IMR-90 (cell line): Measurements from ENCODE around the gene PRKCA. TPM values are rescaled to one million over a fixed set of nuclear protein-coding genes. Genes with fewer than 3 reads are reported as not detected.

Experiments used
- ATAC-seq: fragments of 200-7000 bp; cut with Tn5 transposase; 2 replicates; pipeline ENCODE4 v1.9.1; 2020; ENCODE audit warnings: low read depth, mild to moderate bottlenecking, moderate library complexity
- BruUV-seq: library from RNA; stranded (reverse); fragments of 400-500 nt; replicated peaks from 2 replicates; lab custom pipeline; 2021; lab: Mats Ljungman, UMichigan
- CTCF ChIA-PET: fragments of 300-600 bp; formaldehyde crosslinking; extraction: SDS; loops from one replicate; lab custom pipeline; 2021; ENCODE audit warnings: antibody characterized with exemption; lab: Yijun Ruan, JAX
- POLR2A ChIA-PET: fragments of 300-600 bp; sonication (Branson Sonifier 250); formaldehyde crosslinking; loops from one replicate; lab custom pipeline; 2022; ENCODE audit warnings: antibody characterized with exemption; ENCODE audit not compliant: unreplicated experiment; lab: Charles Lee
- DNase-seq: peaks from one replicate; pipeline ENCODE4 v3.0.0; 2013
- H2AFZ ChIP-seq: replicated peaks from 2 replicates; pipeline ENCODE3; 2013; ENCODE audit warnings: low read length, mild to moderate bottlenecking; ENCODE audit not compliant: poor library complexity
- H2AK5ac ChIP-seq: 2 replicates; pipeline ENCODE4 v1.6.1; 2013; ENCODE audit warnings: low read depth, low read length, inconsistent platforms
- H2AK9ac ChIP-seq: replicated peaks from 2 replicates; pipeline ENCODE3; 2013; ENCODE audit warnings: mild to moderate bottlenecking, low read depth, low read length, moderate library complexity; ENCODE audit not compliant: poor library complexity
- H2BK120ac ChIP-seq: 2 replicates; pipeline ENCODE4 v1.6.1; 2013; ENCODE audit warnings: low read depth, low read length, inconsistent platforms
- H2BK15ac ChIP-seq: 3 replicates; pipeline ENCODE4 v1.6.1; 2013; ENCODE audit warnings: low read depth, low read length, inconsistent platforms
- H2BK20ac ChIP-seq: 2 replicates; pipeline ENCODE4 v1.6.1; 2013; ENCODE audit warnings: low read depth, mild to moderate bottlenecking, inconsistent platforms, low read length, moderate library complexity
- H2BK5ac ChIP-seq: 2 replicates; pipeline ENCODE4 v1.6.1; 2013; ENCODE audit warnings: mild to moderate bottlenecking, low read depth, low read length, inconsistent platforms; ENCODE audit not compliant: poor library complexity, severe bottlenecking
- H3K14ac ChIP-seq: replicated peaks from 2 replicates; pipeline ENCODE4 v1.6.1; 2013; ENCODE audit warnings: low read depth, low read length, inconsistent platforms
- H3K18ac ChIP-seq: 2 replicates; pipeline ENCODE4 v1.6.1; 2013; ENCODE audit warnings: low read depth, low read length, control low read depth
- H3K23ac ChIP-seq: 2 replicates; pipeline ENCODE4 v1.6.1; 2013; ENCODE audit warnings: low read depth, low read length, inconsistent platforms
- H3K27ac ChIP-seq: 2 replicates; pipeline ENCODE4 v1.5.1; 2013; ENCODE audit warnings: mild to moderate bottlenecking, control low read depth, low read length; ENCODE audit not compliant: insufficient read depth
- H3K27me3 ChIP-seq: 2 replicates; pipeline ENCODE4 v1.6.1; 2013; ENCODE audit warnings: low read length; ENCODE audit not compliant: control insufficient read depth, insufficient read depth
- H3K36me3 ChIP-seq: 2 replicates; pipeline ENCODE4 v1.6.1; 2013; ENCODE audit warnings: low read length, mixed read lengths; ENCODE audit not compliant: control insufficient read depth, insufficient read depth
- H3K4ac ChIP-seq: 2 replicates; pipeline ENCODE4 v1.6.1; 2013; ENCODE audit warnings: low read depth, low read length, inconsistent platforms
- H3K4me1 ChIP-seq: 2 replicates; pipeline ENCODE4 v1.6.1; 2013; ENCODE audit warnings: low read length, mixed read lengths; ENCODE audit not compliant: control insufficient read depth, insufficient read depth
- H3K4me2 ChIP-seq: 2 replicates; pipeline ENCODE4 v1.6.1; 2013; ENCODE audit warnings: low read depth, mild to moderate bottlenecking, control low read depth, low read length, moderate library complexity
- H3K4me3 ChIP-seq: 2 replicates; pipeline ENCODE4 v1.5.1; 2013; ENCODE audit warnings: low read depth, mild to moderate bottlenecking, control low read depth, low read length, moderate library complexity; ENCODE audit not compliant: insufficient read depth
- H3K56ac ChIP-seq: 2 replicates; pipeline ENCODE4 v1.6.1; 2013; ENCODE audit warnings: low read length, inconsistent platforms; ENCODE audit not compliant: insufficient read depth; ENCODE audit errors: extremely low read depth
- H3K79me1 ChIP-seq, 2 experiments: 2 replicates each; pipeline ENCODE4 v1.6.1; 2013; ENCODE audit warnings: low read length in 2 of 2, inconsistent platforms in 1 of 2, low read depth in 1 of 2
- H3K9ac ChIP-seq: 2 replicates; pipeline ENCODE4 v1.6.1; 2013; ENCODE audit warnings: low read depth, low read length, control low read depth
- H3K9me1 ChIP-seq: 2 replicates; pipeline ENCODE4 v1.6.1; 2013; ENCODE audit warnings: low read length, inconsistent platforms; ENCODE audit not compliant: insufficient read depth
- H3K9me3 ChIP-seq: 2 replicates; pipeline ENCODE4 v1.6.1; 2013; ENCODE audit warnings: low read length; ENCODE audit not compliant: control insufficient read depth, insufficient read depth
- H4K20me1 ChIP-seq: 2 replicates; pipeline ENCODE4 v1.6.1; 2013; ENCODE audit warnings: low read length, inconsistent platforms; ENCODE audit not compliant: insufficient read depth
- H4K5ac ChIP-seq: 2 replicates; pipeline ENCODE4 v1.6.1; 2013; ENCODE audit warnings: mild to moderate bottlenecking, low read depth, low read length, control low read depth
- H4K8ac ChIP-seq, 2 experiments: 2 replicates each; pipeline ENCODE4 v1.6.1; 2013; ENCODE audit warnings: low read depth in 2 of 2, low read length in 2 of 2, control low read depth in 1 of 2, inconsistent platforms in 1 of 2
- H4K91ac ChIP-seq: 2 replicates; pipeline ENCODE4 v1.6.1; 2013; ENCODE audit warnings: low read depth, low read length, inconsistent platforms; ENCODE audit not compliant: insufficient read depth
- BHLHE40 ChIP-seq: fragments of 150-350 bp; IDR thresholded peaks from 2 replicates; pipeline ENCODE4 v1.6.1; 2016; ENCODE audit warnings: mild to moderate bottlenecking, low read depth, low read length
- CEBPB ChIP-seq: IDR thresholded peaks from 2 replicates; pipeline ENCODE4 v1.6.1; 2012; ENCODE audit warnings: low read depth, low read length, improper control_type of control experiment
- CHD1 ChIP-seq: IDR thresholded peaks from 2 replicates; pipeline ENCODE4 v1.6.1; 2012; ENCODE audit warnings: low read depth, low read length, improper control_type of control experiment
- CTCF ChIP-seq: conservative IDR thresholded peaks from 2 replicates; pipeline ENCODE4 v1.5.1; 2012; ENCODE audit warnings: mild to moderate bottlenecking, low read depth, low read length, improper control_type of control experiment
- ELK1 ChIP-seq: fragments of 150-350 bp; IDR thresholded peaks from 2 replicates; pipeline ENCODE4 v1.6.1; 2016; ENCODE audit warnings: low read depth, mild to moderate bottlenecking, low read length, moderate library complexity, borderline replicate concordance
- FOS ChIP-seq: fragments of 150-350 bp; IDR thresholded peaks from 2 replicates; pipeline ENCODE4 v1.6.1; 2016; ENCODE audit warnings: low read depth, low read length
- MAFK ChIP-seq: IDR thresholded peaks from 2 replicates; pipeline ENCODE4 v1.6.1; 2012; ENCODE audit warnings: low read depth, low read length, improper control_type of control experiment
- MAZ ChIP-seq: IDR thresholded peaks from 2 replicates; pipeline ENCODE4 v1.6.1; 2012; ENCODE audit warnings: low read depth, mild to moderate bottlenecking, low read length, improper control_type of control experiment, moderate library complexity, borderline replicate concordance
- MXI1 ChIP-seq: IDR thresholded peaks from 2 replicates; pipeline ENCODE4 v1.6.1; 2012; ENCODE audit warnings: low read depth, mild to moderate bottlenecking, low read length, moderate library complexity, borderline replicate concordance
- NFE2L2 ChIP-seq: fragments of 150-350 bp; IDR thresholded peaks from 2 replicates; pipeline ENCODE4 v1.6.1; 2016; ENCODE audit warnings: low read depth, mild to moderate bottlenecking, low read length
- POLR2A ChIP-seq: IDR thresholded peaks from 2 replicates; pipeline ENCODE4 v1.6.1; 2012; ENCODE audit warnings: mild to moderate bottlenecking, low read depth, low read length
- RAD21 ChIP-seq: IDR thresholded peaks from 2 replicates; pipeline ENCODE4 v1.6.1; 2012; ENCODE audit warnings: low read length, improper control_type of control experiment
- RCOR1 ChIP-seq: IDR thresholded peaks from 2 replicates; pipeline ENCODE4 v1.6.1; 2012; ENCODE audit warnings: mild to moderate bottlenecking, low read length, improper control_type of control experiment; ENCODE audit not compliant: insufficient replicate concordance
- RFX5 ChIP-seq: IDR thresholded peaks from 2 replicates; pipeline ENCODE4 v1.8.0; 2012; ENCODE audit warnings: low read depth, mild to moderate bottlenecking, low read length, moderate library complexity
- SMC3 ChIP-seq: fragments of 150-350 bp; IDR thresholded peaks from 2 replicates; pipeline ENCODE4 v1.6.1; 2016; ENCODE audit warnings: low read depth, mild to moderate bottlenecking, antibody characterized with exemption, low read length, moderate library complexity
- USF2 ChIP-seq: fragments of 150-350 bp; IDR thresholded peaks from 2 replicates; pipeline ENCODE4 v1.6.1; 2017; ENCODE audit warnings: mild to moderate bottlenecking, antibody characterized with exemption, low read length, low read depth
- WGBS, 2 experiments: methylation state at CpG; one replicate each; pipeline versions ENCODE4 v1.1.5 to v1.1.7; 2013; ENCODE audit warnings: missing lambda C conversion rate in 2 of 2; ENCODE audit not compliant: insufficient read length in 1 of 2; ENCODE audit errors: extremely low coverage in 2 of 2; 5-methylcytosine and 5-hydroxymethylcytosine counted together
- dilution Hi-C: fragments of 300-500 bp; cut with HindIII; formaldehyde crosslinking; loops from one replicate; pipeline ENCODE4 v1.14.3; 2018; ENCODE audit warnings: low sequenced_read_pairs; ENCODE audit not compliant: unreplicated experiment
- in situ Hi-C: fragments of 300-500 bp; cut with MboI; formaldehyde crosslinking; loops from 3 replicates; pipeline ENCODE4 v1.14.3; 2019; ENCODE audit warnings: low sequenced_read_pairs, inconsistent platforms, mixed read lengths
- intact Hi-C: fragments of 100-400 bp; cut with micrococcal nuclease; formaldehyde crosslinking; loops from 2 replicates; pipeline ENCODE4 v1.10.0; 2022
- polyA plus RNA-seq, 3 experiments: library from polyadenylated mRNA; depleted of rRNA; stranded (reverse); fragments of >200 nt; gene quantifications; 2 replicates each; pipeline ENCODE4 v1.2.3, GENCODE V29; 2012; ENCODE audit warnings: low replicate concordance in 1 of 3
- total RNA-seq: library from RNA; depleted of rRNA; stranded (reverse); fragments of >200 nt; gene quantifications from 2 replicates; pipeline ENCODE4 v1.2.3, GENCODE V29; 2012

Gene PRKCA
- total and polyA plus RNA-seq, 2 of the 4 experiments (the other 2 are of a cell fraction): 31.0 to 46.0 TPM

- ChIA-PET CTCF (no interaction called here), POLR2A (no interaction called here)
- dilution Hi-C loops (no loop called here), in situ Hi-C loops (no loop called here), intact Hi-C loops (loop anchor here (5.0 kb wide), 1 partner anchor 431 kb away; no protein-coding TSS in a partner anchor)
- H2AK9ac ChIP-seq: no peak overlapping the region
- no peaks in the 10 kb centered on the region for H3K9me3 ChIP-seq
- no peak overlapping the region for H3K4me3 ChIP-seq
- TF ChIP-seq BHLHE40 (no peak), NFE2L2 (no peak), CHD1 (no peak), RFX5 (no peak), ELK1 (no peak), CTCF (no peak), FOS (no peak), RCOR1 (no peak), SMC3 (no peak), MAZ (no peak), MAFK (no peak), POLR2A (no peak), USF2 (no peak), RAD21 (no peak), MXI1 (no peak), CEBPB (no peak)
- H3K4me2 ChIP-seq: no peak overlapping the region
- no peak overlapping the region for H4K8ac ChIP-seq
- no peaks in the 10 kb centered on the region for H3K27me3 ChIP-seq
- H3K14ac ChIP-seq: no peak overlapping the region
- ATAC-seq: no peak
- H3K9ac ChIP-seq: no peak overlapping the region
- H3K56ac ChIP-seq: no peak overlapping the region
- H2AFZ ChIP-seq: no peak overlapping the region
- H3K27ac ChIP-seq: no peak overlapping the region
- no peak overlapping the region for H3K4ac ChIP-seq
- DNase-seq: no peak
- H4K20me1 ChIP-seq: peaks cover 17% of the 10 kb centered on the region; the same call in 1 of the 2 replicates
- H3K36me3 ChIP-seq: peaks cover 4% of the 10 kb centered on the region; the same call in 1 of the 2 replicates
- 0 out of 2 replicates have a peak, but pooled peaks cover 6% of the 10 kb centered on the region for H3K9me1 ChIP-seq
- no peak overlapping the region for H3K18ac ChIP-seq
- H2BK5ac ChIP-seq: no peak overlapping the region
- no TSS peak for BruUV-seq
- H2BK20ac ChIP-seq: no peak overlapping the region
- no peak overlapping the region for H3K23ac ChIP-seq
- no peak overlapping the region for H2AK5ac ChIP-seq
- no peak overlapping the region for H2BK15ac ChIP-seq
- WGBS, 2 experiments: 100% methylated on average over 5 of the region's 12 CpGs; no CpG with 5 or more reads in 1 of the 2 experiments
- peaks cover 4% of the 10 kb centered on the region; the same call in 1 of the 2 replicates for H3K4me1 ChIP-seq
- H4K5ac ChIP-seq: no peak overlapping the region
- no peaks in the 10 kb centered on the region; a peak in 2 of 4 replicates for H3K79me1 ChIP-seq
- no peak overlapping the region for H2BK120ac ChIP-seq
- no peak overlapping the region for H4K91ac ChIP-seq
These were observed 424.0 kb downstream of the PRKCA start for GRCh38 chr17:66726371-66726770.
